Activated T-cell treated with anti-CD3 and anti-CD28 coated beads, Interleukin-2, amount 50 U/mL, for 24 hours (primary cell): Measurements from ENCODE around the gene ROCK2.
"Not testable (repeated sequence)": the region's sequence is repeated elsewhere in the genome, so short reads cannot be mapped to it uniquely, and the experiment has no call there.

Experiments used
- DNase-seq: peaks from one replicate; pipeline ENCODE4 v3.0.0-alpha.2; 2020
- H3K27ac Mint-ChIP-seq: 2 replicates; pipeline ENCODE4 v1.8.0; 2020; ENCODE audit warnings: mild to moderate bottlenecking, mixed read lengths
- H3K27me3 Mint-ChIP-seq: 2 replicates; pipeline ENCODE4 v1.8.0; 2020; ENCODE audit warnings: mixed read lengths
- H3K36me3 Mint-ChIP-seq: 2 replicates; pipeline ENCODE4 v1.8.0; 2020; ENCODE audit warnings: low read depth, mixed read lengths
- H3K4me1 Mint-ChIP-seq: 2 replicates; pipeline ENCODE4 v1.8.0; 2020; ENCODE audit warnings: low read depth, mixed read lengths
- H3K4me3 Mint-ChIP-seq: 2 replicates; pipeline ENCODE4 v1.8.0; 2020; ENCODE audit warnings: mild to moderate bottlenecking, moderate library complexity, mixed read lengths
- H3K9me3 Mint-ChIP-seq: 2 replicates; pipeline ENCODE4 v1.8.0; 2020; ENCODE audit warnings: mixed read lengths

Gene ROCK2

GRCh38 chr2:11177871-11178690 is 166.4 kb downstream of the ROCK2 start:
- Mint-ChIP-seq H3K27me3 (no peaks in the 10 kb centered on the region), H3K36me3 (peaks cover 25% of the 10 kb centered on the region), H3K4me1 (peaks cover 11% of the 10 kb centered on the region), H3K9me3 (no peaks in the 10 kb centered on the region), H3K4me3 (no peak overlapping the region), H3K27ac (no peak overlapping the region)
- no peak for DNase-seq

- H3K4me1 Mint-ChIP-seq: peaks cover 11% of the 10 kb centered on the region
- no peak for DNase-seq
- H3K27me3 Mint-ChIP-seq: no peaks in the 10 kb centered on the region
- peak overlapping the region; percentile 67 for H3K27ac Mint-ChIP-seq
- H3K36me3 Mint-ChIP-seq: peaks cover 10% of the 10 kb centered on the region
- no peak overlapping the region for H3K4me3 Mint-ChIP-seq
- H3K9me3 Mint-ChIP-seq: no peaks in the 10 kb centered on the region
Observed at GRCh38 chr2:11175293-11175795, 169.1 kb downstream of the ROCK2 start.

GRCh38 chr2:11174222-11174621 is 170.2 kb downstream of the ROCK2 start:
- Mint-ChIP-seq H3K27ac (no peak overlapping the region), H3K4me1 (peaks cover 11% of the 10 kb centered on the region), H3K27me3 (no peaks in the 10 kb centered on the region), H3K36me3 (peaks cover 10% of the 10 kb centered on the region), H3K4me3 (no peak overlapping the region), H3K9me3 (no peaks in the 10 kb centered on the region)
- no peak for DNase-seq

- no peaks in the 10 kb centered on the region for H3K4me1 Mint-ChIP-seq
- H3K9me3 Mint-ChIP-seq: no peaks in the 10 kb centered on the region
- H3K4me3 Mint-ChIP-seq: no peak overlapping the region
- H3K27me3 Mint-ChIP-seq: no peaks in the 10 kb centered on the region
- no peaks in the 10 kb centered on the region for H3K36me3 Mint-ChIP-seq
- no peak overlapping the region for H3K27ac Mint-ChIP-seq
- no peak for DNase-seq
Observed at GRCh38 chr2:11169333-11169732, 175.1 kb downstream of the ROCK2 start.

- H3K27ac Mint-ChIP-seq: no peak overlapping the region
- no peaks in the 10 kb centered on the region for H3K27me3 Mint-ChIP-seq
- H3K4me3 Mint-ChIP-seq: no peak overlapping the region
- H3K4me1 Mint-ChIP-seq: no peaks in the 10 kb centered on the region
- no peaks in the 10 kb centered on the region for H3K9me3 Mint-ChIP-seq
- no peak for DNase-seq
- peaks cover 5% of the 10 kb centered on the region for H3K36me3 Mint-ChIP-seq
Observed at GRCh38 chr2:11168488-11168887, 175.9 kb downstream of the ROCK2 start.

GRCh38 chr2:11166476-11166875 is 178.0 kb downstream of the ROCK2 start:
- H3K27me3 Mint-ChIP-seq: no peaks in the 10 kb centered on the region
- no peak overlapping the region for H3K27ac Mint-ChIP-seq
- no peak for DNase-seq
- H3K4me3 Mint-ChIP-seq: no peak overlapping the region
- peaks cover 7% of the 10 kb centered on the region for H3K36me3 Mint-ChIP-seq
- H3K9me3 Mint-ChIP-seq: no peaks in the 10 kb centered on the region
- no peaks in the 10 kb centered on the region for H3K4me1 Mint-ChIP-seq

GRCh38 chr2:11165046-11165445 is 179.4 kb downstream of the ROCK2 start:
- H3K27ac Mint-ChIP-seq, H3K27me3 Mint-ChIP-seq, H3K4me3 Mint-ChIP-seq, H3K9me3 Mint-ChIP-seq, DNase-seq, H3K36me3 Mint-ChIP-seq: not testable (repeated sequence)
- peaks cover 12% of the 10 kb centered on the region for H3K4me1 Mint-ChIP-seq

GRCh38 chr2:11163439-11164317 is 180.8 kb downstream of the ROCK2 start:
- H3K4me1 Mint-ChIP-seq: peaks cover 12% of the 10 kb centered on the region
- no peak for DNase-seq
- H3K27me3 Mint-ChIP-seq: no peaks in the 10 kb centered on the region
- H3K27ac Mint-ChIP-seq: no peak overlapping the region
- H3K9me3 Mint-ChIP-seq: no peaks in the 10 kb centered on the region
- H3K36me3 Mint-ChIP-seq: peaks cover 7% of the 10 kb centered on the region
- no peak overlapping the region for H3K4me3 Mint-ChIP-seq

GRCh38 chr2:11161747-11162146 is 182.7 kb downstream of the ROCK2 start:
- no peaks in the 10 kb centered on the region for H3K27me3 Mint-ChIP-seq
- DNase-seq: no peak
- H3K4me3 Mint-ChIP-seq: no peak overlapping the region
- no peak overlapping the region for H3K27ac Mint-ChIP-seq
- peaks cover 7% of the 10 kb centered on the region for H3K36me3 Mint-ChIP-seq
- H3K4me1 Mint-ChIP-seq: peaks cover 13% of the 10 kb centered on the region
- H3K9me3 Mint-ChIP-seq: no peaks in the 10 kb centered on the region

- peak overlapping the region; percentile 43 for H3K4me3 Mint-ChIP-seq
- peaks cover 16% of the 10 kb centered on the region for H3K4me1 Mint-ChIP-seq
- no peaks in the 10 kb centered on the region for H3K9me3 Mint-ChIP-seq
- no peaks in the 10 kb centered on the region for H3K27me3 Mint-ChIP-seq
- peaks cover 7% of the 10 kb centered on the region for H3K36me3 Mint-ChIP-seq
- peak overlapping the region; percentile 83 for H3K27ac Mint-ChIP-seq
- no peak for DNase-seq
Observed at GRCh38 chr2:11160731-11161455, 183.5 kb downstream of the ROCK2 start.

- no peak overlapping the region for H3K4me3 Mint-ChIP-seq
- H3K36me3 Mint-ChIP-seq: peaks cover 7% of the 10 kb centered on the region
- no peaks in the 10 kb centered on the region for H3K9me3 Mint-ChIP-seq
- DNase-seq: no peak
- H3K4me1 Mint-ChIP-seq: peaks cover 18% of the 10 kb centered on the region
- no peak overlapping the region for H3K27ac Mint-ChIP-seq
- H3K27me3 Mint-ChIP-seq: no peaks in the 10 kb centered on the region
Observed at GRCh38 chr2:11160256-11160655, 184.2 kb downstream of the ROCK2 start.

GRCh38 chr2:11159574-11160170 is 184.8 kb downstream of the ROCK2 start:
- peaks cover 20% of the 10 kb centered on the region for H3K4me1 Mint-ChIP-seq
- no peaks in the 10 kb centered on the region for H3K27me3 Mint-ChIP-seq
- no peak overlapping the region for H3K4me3 Mint-ChIP-seq
- no peak for DNase-seq
- H3K27ac Mint-ChIP-seq: no peak overlapping the region
- H3K9me3 Mint-ChIP-seq: no peaks in the 10 kb centered on the region
- H3K36me3 Mint-ChIP-seq: peaks cover 7% of the 10 kb centered on the region

- H3K27ac Mint-ChIP-seq: no peak overlapping the region
- H3K9me3 Mint-ChIP-seq: no peaks in the 10 kb centered on the region
- peaks cover 6% of the 10 kb centered on the region for H3K36me3 Mint-ChIP-seq
- H3K4me3 Mint-ChIP-seq: no peak overlapping the region
- H3K4me1 Mint-ChIP-seq: peaks cover 25% of the 10 kb centered on the region
- H3K27me3 Mint-ChIP-seq: no peaks in the 10 kb centered on the region
- no peak for DNase-seq
Observed at GRCh38 chr2:11158916-11159573, 185.4 kb downstream of the ROCK2 start.

- DNase-seq: no peak
- Mint-ChIP-seq H3K4me1 (peaks cover 25% of the 10 kb centered on the region), H3K9me3 (no peaks in the 10 kb centered on the region), H3K27me3 (no peaks in the 10 kb centered on the region), H3K36me3 (peaks cover 2% of the 10 kb centered on the region), H3K4me3 (no peak overlapping the region), H3K27ac (no peak overlapping the region)
Observed at GRCh38 chr2:11157731-11158130, 186.7 kb downstream of the ROCK2 start.
